22Rv1 (cell line): ENCODE data around the gene POLA1.

Experiments
- H3K27ac ChIP-seq: fragments of 450-650 bp; 2 replicates; pipeline ENCODE4 v1.5.1; 2017
- CTCF ChIP-seq: fragments of 450-650 bp; IDR thresholded peaks from 2 replicates; pipeline ENCODE4 v1.5.1; 2017; ENCODE audit warnings: mild to moderate bottlenecking
- ZFX ChIP-seq: fragments of 450-650 bp; IDR thresholded peaks from 2 replicates; pipeline ENCODE4 v1.6.1; 2017; ENCODE audit warnings: antibody characterized with exemption, borderline replicate concordance

POLA1 gene

GRCh38 chrX:24748196-24748595 lies 54.5 kb downstream of the POLA1 start:
- H3K27ac ChIP-seq, result peak overlapping the region; percentile 56
- no peak for TF ChIP-seq CTCF
- no peak for TF ChIP-seq ZFX

- TF ChIP-seq ZFX (no peak), CTCF (no peak)
- no peak overlapping the region for H3K27ac ChIP-seq
Measured at GRCh38 chrX:24759786-24760185, 66.1 kb downstream of the POLA1 start.

DNA sequence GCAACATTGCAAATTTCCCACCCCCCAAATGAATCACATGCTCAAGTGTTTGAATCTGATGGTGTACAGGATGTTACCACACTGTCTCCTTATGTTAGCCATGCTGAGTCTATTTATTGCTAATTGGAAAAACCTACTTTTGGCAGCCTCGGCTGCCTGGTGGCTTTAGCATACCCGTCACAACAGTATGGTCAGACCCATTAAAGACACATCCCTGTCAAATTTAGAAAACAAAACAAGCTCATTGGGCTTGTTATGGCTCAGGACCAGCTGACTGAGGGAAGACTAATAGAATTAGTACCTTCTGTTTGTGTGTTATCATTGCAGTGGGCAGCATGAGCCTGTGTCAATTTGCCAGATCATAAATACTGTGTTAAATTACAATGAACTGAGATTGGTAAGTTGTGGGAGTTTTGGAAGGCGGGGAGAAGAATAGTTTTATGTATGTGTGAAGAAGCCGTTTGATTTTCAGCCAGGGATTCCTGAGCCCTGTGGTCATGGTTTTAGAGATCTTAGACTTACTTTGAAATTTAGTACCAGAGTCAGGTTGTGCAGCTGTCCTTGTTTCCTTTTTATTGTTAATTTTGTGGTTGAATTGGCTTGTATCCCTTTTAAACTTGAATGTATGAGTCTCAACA lies 66.8 kb downstream of the POLA1 start:
- no peak for TF ChIP-seq ZFX
- H3K27ac ChIP-seq, result no peak overlapping the region

GRCh38 chrX:24761306-24761705 lies 67.6 kb downstream of the POLA1 start:
- no peak for TF ChIP-seq ZFX
- TF ChIP-seq CTCF, result no peak
- no peak overlapping the region for H3K27ac ChIP-seq

- no peak overlapping the region for H3K27ac ChIP-seq
Measured at GRCh38 chrX:24763989-24764388, 70.3 kb downstream of the POLA1 start.

DNA sequence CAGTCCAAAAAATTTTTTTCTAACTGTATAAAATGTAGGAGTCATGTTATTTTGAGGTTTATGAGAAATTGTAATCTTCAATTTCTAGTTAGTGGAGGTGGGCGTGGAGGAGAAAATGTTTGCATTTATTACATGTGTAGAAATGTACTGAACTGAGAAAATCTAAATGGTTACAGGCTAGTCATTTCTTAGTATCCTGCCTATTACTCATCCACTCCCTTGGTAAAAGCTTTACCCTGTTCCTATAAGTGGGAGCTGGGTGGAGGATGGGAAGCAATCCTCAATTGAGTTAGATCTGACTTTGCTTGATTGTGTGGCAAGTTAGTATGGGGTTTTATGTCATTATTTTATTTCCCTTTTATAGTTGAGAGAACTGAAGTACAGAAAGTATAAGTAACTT lies 73.8 kb downstream of the POLA1 start:
- TF ChIP-seq CTCF (no peak), ZFX (no peak)
- no peak overlapping the region for H3K27ac ChIP-seq

More at GRCh38 chrX:24763989-24764388, 70.3 kb downstream of the POLA1 start:
- no peak for TF ChIP-seq ZFX
- no peak for TF ChIP-seq CTCF

GRCh38 chrX:24768556-24768955 lies 74.8 kb downstream of the POLA1 start:
- H3K27ac ChIP-seq, result no peak overlapping the region
- no peak for TF ChIP-seq CTCF
- no peak for TF ChIP-seq ZFX

- TF ChIP-seq CTCF (no peak), ZFX (no peak)
- no peak overlapping the region for H3K27ac ChIP-seq
Measured at GRCh38 chrX:24774650-24775049, 80.9 kb downstream of the POLA1 start.
